Osteocyte (in vitro differentiated cells): ENCODE data around the gene CHFR. TPM values are rescaled to one million over a fixed set of nuclear protein-coding genes. Genes with fewer than 3 reads are reported as not detected.

Experiments
- DNase-seq: peaks from one replicate; pipeline ENCODE4 v3.0.0; 2021; ENCODE audit warnings: mixed read lengths; ENCODE audit not compliant: unreplicated experiment; ENCODE audit errors: extremely low spot score
- H3K27ac Mint-ChIP-seq: one replicate; pipeline ENCODE4 v1.8.0; 2021; ENCODE audit warnings: mild to moderate bottlenecking, mixed read lengths; ENCODE audit not compliant: unreplicated experiment
- H3K27me3 Mint-ChIP-seq: one replicate; pipeline ENCODE4 v1.8.0; 2021; ENCODE audit warnings: mixed read lengths; ENCODE audit not compliant: unreplicated experiment
- H3K36me3 Mint-ChIP-seq: one replicate; pipeline ENCODE4 v1.8.0; 2021; ENCODE audit warnings: mixed read lengths; ENCODE audit not compliant: unreplicated experiment
- H3K4me1 Mint-ChIP-seq: one replicate; pipeline ENCODE4 v1.8.0; 2021; ENCODE audit warnings: mixed read lengths; ENCODE audit not compliant: unreplicated experiment
- H3K4me3 Mint-ChIP-seq: one replicate; pipeline ENCODE4 v1.8.0; 2021; ENCODE audit warnings: mild to moderate bottlenecking, moderate library complexity, mixed read lengths; ENCODE audit not compliant: unreplicated experiment
- H3K9me3 Mint-ChIP-seq: one replicate; pipeline ENCODE4 v1.8.0; 2021; ENCODE audit warnings: mixed read lengths; ENCODE audit not compliant: unreplicated experiment
- CTCF ChIP-seq: fragments of 200-600 bp; sonication (generic); IDR thresholded peaks from 2 replicates; pipeline ENCODE4 v1.5.0; 2021; ENCODE audit warnings: antibody characterized with exemption, mild to moderate bottlenecking, moderate library complexity
- total RNA-seq: library from RNA; stranded (reverse); gene quantifications from 2 replicates; pipeline ENCODE4 v1.2.1, GENCODE V29; 2021

The CHFR gene
- total RNA-seq, 1 donor from 2014 or later, result 58.4 TPM

DNA sequence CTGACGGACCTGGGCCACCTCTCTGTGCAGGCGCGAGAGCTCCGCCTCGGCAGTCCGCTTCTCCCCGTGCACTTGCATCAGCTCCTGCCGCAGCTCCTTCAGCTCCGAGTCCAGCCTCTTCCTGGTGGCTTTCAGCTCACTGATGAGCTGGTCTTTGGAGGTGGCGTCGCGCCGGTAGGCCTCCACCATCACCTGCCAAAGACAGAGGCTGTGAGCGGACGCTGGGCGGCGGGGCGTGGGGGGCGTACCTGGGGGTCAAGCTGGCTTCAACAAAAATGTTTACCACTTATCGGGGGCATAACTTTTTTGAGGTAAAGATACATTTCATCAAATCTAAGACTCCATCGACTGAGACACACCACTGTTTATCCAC is 98.3 kb downstream of the CHFR start:
- Mint-ChIP-seq H3K4me1 (no peaks in the 10 kb centered on the region), H3K36me3 (peaks cover 58% of the 10 kb centered on the region), H3K27me3 (no peaks in the 10 kb centered on the region), H3K27ac (no peak overlapping the region), H3K9me3 (no peaks in the 10 kb centered on the region), H3K4me3 (no peak overlapping the region)
- DNase-seq, result no peak
- no peak for TF ChIP-seq CTCF

GRCh38 chr12:132788375-132789098 is 98.9 kb downstream of the CHFR start:
- no peaks in the 10 kb centered on the region for H3K27me3 Mint-ChIP-seq

GRCh38 chr12:132787877-132788276 is 99.5 kb downstream of the CHFR start:
- Mint-ChIP-seq H3K36me3 (peaks cover 55% of the 10 kb centered on the region), H3K4me1 (no peaks in the 10 kb centered on the region), H3K27ac (no peak overlapping the region), H3K27me3 (no peaks in the 10 kb centered on the region), H3K9me3 (no peaks in the 10 kb centered on the region), H3K4me3 (no peak overlapping the region)
- DNase-seq, result no peak
- TF ChIP-seq CTCF, result no peak

More at GRCh38 chr12:132788375-132789098, 98.9 kb downstream of the CHFR start:
- Mint-ChIP-seq H3K36me3 (peaks cover 54% of the 10 kb centered on the region), H3K4me3 (no peak overlapping the region), H3K27ac (no peak overlapping the region), H3K9me3 (no peaks in the 10 kb centered on the region), H3K4me1 (no peaks in the 10 kb centered on the region)
- no peak for TF ChIP-seq CTCF
- DNase-seq, result no peak

- Mint-ChIP-seq H3K27ac (no peak overlapping the region), H3K4me1 (no peaks in the 10 kb centered on the region), H3K4me3 (no peak overlapping the region), H3K9me3 (no peaks in the 10 kb centered on the region), H3K36me3 (peaks cover 59% of the 10 kb centered on the region), H3K27me3 (no peaks in the 10 kb centered on the region)
- TF ChIP-seq CTCF, result no peak
- no peak for DNase-seq
Observed at GRCh38 chr12:132786192-132786591, 101.2 kb downstream of the CHFR start.

DNA sequence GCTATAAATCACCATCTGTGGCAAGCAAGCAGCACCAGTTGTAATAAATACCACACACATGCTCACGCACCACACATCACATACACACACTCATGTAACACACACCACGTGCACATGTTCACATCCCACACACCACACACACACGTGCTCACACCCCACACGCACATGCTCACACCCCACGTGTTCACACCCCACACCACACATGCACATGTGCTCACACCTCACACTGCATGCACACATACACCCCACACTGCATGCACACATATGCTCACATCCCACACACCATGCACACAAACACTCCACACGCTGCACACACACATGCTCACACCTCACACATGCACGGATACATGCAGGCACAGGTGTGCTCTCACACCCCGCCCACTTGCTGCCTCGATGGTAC is 102.8 kb downstream of the CHFR start:
- Mint-ChIP-seq H3K9me3 (no peaks in the 10 kb centered on the region), H3K4me1 (no peaks in the 10 kb centered on the region), H3K27ac (no peak overlapping the region), H3K27me3 (no peaks in the 10 kb centered on the region), H3K4me3 (no peak overlapping the region), H3K36me3 (peaks cover 66% of the 10 kb centered on the region)
- no peak for DNase-seq
- TF ChIP-seq CTCF, result no peak
